Smooth muscle cell (in vitro differentiated cells): ENCODE data around the gene GTF3C5. TPM values are rescaled to one million over a fixed set of nuclear protein-coding genes. Genes with fewer than 3 reads are reported as not detected.

Source experiments
- DNase-seq: peaks from one replicate; lab custom pipeline; 2025; ENCODE audit not compliant: unreplicated experiment; lab: John Stamatoyannopoulos, UW
- H2AFZ ChIP-seq: fragments of 200-600 bp; sonication (generic); 2 replicates; pipeline ENCODE4 v1.6.0; 2016; ENCODE audit warnings: antibody characterized with exemption, low read depth, mild to moderate bottlenecking
- H3F3A ChIP-seq: fragments of 200-600 bp; sonication (generic); 2 replicates; pipeline ENCODE4 v1.6.0; 2017; ENCODE audit warnings: antibody characterized with exemption, low read depth
- H3K27ac ChIP-seq: fragments of 200-600 bp; sonication (generic); 2 replicates; pipeline ENCODE4 v1.5.1; 2016; ENCODE audit warnings: low read depth, mild to moderate bottlenecking
- H3K27me3 ChIP-seq: fragments of 200-600 bp; sonication (generic); 2 replicates; pipeline ENCODE4 v1.6.1; 2016; ENCODE audit warnings: low read depth, mild to moderate bottlenecking
- H3K36me3 ChIP-seq: fragments of 200-600 bp; sonication (generic); 2 replicates; pipeline ENCODE4 v1.5.1; 2016; ENCODE audit warnings: low read depth
- H3K4me1 ChIP-seq: fragments of 200-600 bp; sonication (generic); 2 replicates; pipeline ENCODE4 v1.5.1; 2016; ENCODE audit warnings: low read depth
- H3K4me2 ChIP-seq: fragments of 200-600 bp; sonication (generic); 2 replicates; pipeline ENCODE4 v1.6.0; 2016; ENCODE audit warnings: mild to moderate bottlenecking
- H3K4me3 ChIP-seq: fragments of 200-600 bp; sonication (generic); 2 replicates; pipeline ENCODE4 v1.5.1; 2016; ENCODE audit warnings: mild to moderate bottlenecking
- H3K79me2 ChIP-seq: fragments of 200-600 bp; sonication (generic); 2 replicates; pipeline ENCODE4 v1.6.0; 2016; ENCODE audit warnings: low read depth, mild to moderate bottlenecking
- H3K9ac ChIP-seq: fragments of 200-600 bp; sonication (generic); 2 replicates; pipeline ENCODE4 v1.6.0; 2016; ENCODE audit warnings: low read depth
- H3K9me3 ChIP-seq: fragments of 200-600 bp; sonication (generic); replicated peaks from 2 replicates; pipeline ENCODE4 v1.5.1; 2016; ENCODE audit warnings: low read depth
- H4K20me1 ChIP-seq: fragments of 200-600 bp; sonication (generic); 2 replicates; pipeline ENCODE4 v1.6.0; 2016; ENCODE audit warnings: low read depth
- WGBS: methylation state at CpG from one replicate; pipeline ENCODE4 v1.1.7; 2016; ENCODE audit warnings: low lambda C conversion rate; 5-methylcytosine and 5-hydroxymethylcytosine counted together
- polyA plus RNA-seq: library from polyadenylated mRNA; unstranded; fragments of >200 nt; fragmentation: Nextera tagmentation; extraction: Ambion mirVana; gene quantifications from 2 replicates; pipeline ENCODE4 v1.2.1, GENCODE V29; 2016
- total RNA-seq: library from RNA; depleted of rRNA; stranded (reverse); fragments of >200 nt; gene quantifications from 2 replicates; pipeline ENCODE4 v1.2.3, GENCODE V29; 2014
- TF ChIP-seq, protein P1 (sequence below): fragments of 200-600 bp; sonication (generic); IDR thresholded peaks from 2 replicates; pipeline ENCODE4 v1.5.1; 2017; ENCODE audit warnings: borderline replicate concordance, mild to moderate bottlenecking, antibody characterized with exemption; ENCODE audit not compliant: insufficient read depth, poor library complexity, severe bottlenecking

Gene GTF3C5
- total and polyA plus RNA-seq, 2 experiments from 2014 or later, result 44.2 to 59.0 TPM

DNA sequence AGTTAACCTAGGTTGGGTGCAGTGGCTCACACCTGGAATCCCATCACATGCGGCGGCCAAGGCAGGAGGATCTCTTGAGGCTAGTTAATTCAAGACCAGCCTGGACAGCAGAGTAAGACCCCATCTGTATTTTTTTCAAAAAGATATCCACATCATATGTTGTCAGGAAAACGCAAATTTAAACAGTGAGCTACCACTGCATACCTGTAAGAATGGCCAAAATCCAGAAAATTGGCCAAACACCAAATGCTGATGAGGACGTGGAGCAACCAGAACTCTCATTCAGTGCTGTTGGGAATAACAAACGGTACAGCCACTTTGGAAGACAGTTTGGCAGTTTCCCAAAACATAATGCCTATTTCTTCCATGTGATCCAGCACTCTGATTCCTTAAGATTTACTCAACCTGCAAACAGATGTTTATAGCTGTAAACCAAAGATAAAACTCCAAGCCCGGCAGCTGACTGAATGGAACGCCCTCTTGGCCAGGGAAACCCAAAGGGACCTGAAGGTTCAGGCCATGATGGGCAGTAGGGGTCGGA lies 43.4 kb downstream of the GTF3C5 start:
- peaks cover 13% of the 10 kb centered on the region for H3K4me1 ChIP-seq
- no peaks in the 10 kb centered on the region for H3K27me3 ChIP-seq
- H3F3A ChIP-seq, result peaks cover 14% of the 10 kb centered on the region
- no peaks in the 10 kb centered on the region for H4K20me1 ChIP-seq
- no peak overlapping the region for H3K4me3 ChIP-seq
- DNase-seq, result no peak
- H3K9me3 ChIP-seq, result no peaks in the 10 kb centered on the region
- H3K9ac ChIP-seq, result no peak overlapping the region
- H3K79me2 ChIP-seq, result no peaks in the 10 kb centered on the region
- TF ChIP-seq, protein P1, sequence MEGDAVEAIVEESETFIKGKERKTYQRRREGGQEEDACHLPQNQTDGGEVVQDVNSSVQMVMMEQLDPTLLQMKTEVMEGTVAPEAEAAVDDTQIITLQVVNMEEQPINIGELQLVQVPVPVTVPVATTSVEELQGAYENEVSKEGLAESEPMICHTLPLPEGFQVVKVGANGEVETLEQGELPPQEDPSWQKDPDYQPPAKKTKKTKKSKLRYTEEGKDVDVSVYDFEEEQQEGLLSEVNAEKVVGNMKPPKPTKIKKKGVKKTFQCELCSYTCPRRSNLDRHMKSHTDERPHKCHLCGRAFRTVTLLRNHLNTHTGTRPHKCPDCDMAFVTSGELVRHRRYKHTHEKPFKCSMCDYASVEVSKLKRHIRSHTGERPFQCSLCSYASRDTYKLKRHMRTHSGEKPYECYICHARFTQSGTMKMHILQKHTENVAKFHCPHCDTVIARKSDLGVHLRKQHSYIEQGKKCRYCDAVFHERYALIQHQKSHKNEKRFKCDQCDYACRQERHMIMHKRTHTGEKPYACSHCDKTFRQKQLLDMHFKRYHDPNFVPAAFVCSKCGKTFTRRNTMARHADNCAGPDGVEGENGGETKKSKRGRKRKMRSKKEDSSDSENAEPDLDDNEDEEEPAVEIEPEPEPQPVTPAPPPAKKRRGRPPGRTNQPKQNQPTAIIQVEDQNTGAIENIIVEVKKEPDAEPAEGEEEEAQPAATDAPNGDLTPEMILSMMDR, result no peak
- no peak overlapping the region for H2AFZ ChIP-seq
- peak overlapping the region; percentile 30 for H3K4me2 ChIP-seq
- 76% methylated on average over 8 of the region's 8 CpGs for WGBS
- no peak overlapping the region for H3K27ac ChIP-seq
- H3K36me3 ChIP-seq, result no peaks in the 10 kb centered on the region

DNA sequence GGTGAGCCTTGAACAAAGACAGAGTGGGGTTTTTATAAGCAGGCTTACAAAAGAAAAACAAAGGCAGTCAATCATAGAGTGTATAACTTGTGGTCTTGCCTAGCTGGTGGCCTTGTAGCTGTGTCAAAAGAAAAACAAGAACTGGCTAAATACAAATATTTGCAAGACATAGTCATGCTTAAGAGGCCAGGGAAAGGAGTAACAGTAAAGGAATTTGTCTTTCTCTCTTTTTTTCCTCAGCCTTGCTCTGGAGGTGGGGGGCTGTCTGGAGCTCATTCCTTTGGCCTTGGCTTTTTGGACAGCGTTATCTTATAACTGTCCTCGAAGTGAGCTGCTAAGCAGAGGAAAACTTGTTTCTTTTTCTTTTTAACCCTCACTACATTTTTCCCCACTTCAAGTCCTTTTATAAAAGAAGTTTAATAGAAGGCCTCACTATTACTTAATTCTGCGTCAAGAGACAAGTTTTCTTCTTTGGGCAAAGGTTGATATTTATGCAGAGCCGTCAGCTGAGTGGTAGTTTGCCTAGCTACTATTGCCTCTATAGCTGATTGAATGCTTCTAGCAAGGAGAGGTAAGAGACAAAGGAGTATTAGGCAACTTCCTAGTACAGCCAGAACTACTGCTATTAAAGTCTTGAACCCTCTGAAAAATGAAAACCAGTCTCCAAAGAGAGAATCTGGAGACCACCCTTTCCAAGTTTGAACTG lies 45.3 kb downstream of the GTF3C5 start:
- peak overlapping the region; percentile 72 for H3K27ac ChIP-seq
- no peak for DNase-seq
- H3K9ac ChIP-seq, result no peak overlapping the region
- H2AFZ ChIP-seq, result no peak overlapping the region
- peaks cover 13% of the 10 kb centered on the region for H3K4me1 ChIP-seq
- H3K9me3 ChIP-seq, result no peaks in the 10 kb centered on the region
- H3K36me3 ChIP-seq, result no peaks in the 10 kb centered on the region
- H3F3A ChIP-seq, result peaks cover 14% of the 10 kb centered on the region
- TF ChIP-seq, protein P1, result no peak
- no peaks in the 10 kb centered on the region for H3K79me2 ChIP-seq
- no peak overlapping the region for H3K4me3 ChIP-seq
- WGBS, result 29% methylated on average over 4 of the region's 4 CpGs
- H3K4me2 ChIP-seq, result peak overlapping the region; percentile 75
- no peaks in the 10 kb centered on the region for H3K27me3 ChIP-seq
- no peaks in the 10 kb centered on the region for H4K20me1 ChIP-seq

DNA sequence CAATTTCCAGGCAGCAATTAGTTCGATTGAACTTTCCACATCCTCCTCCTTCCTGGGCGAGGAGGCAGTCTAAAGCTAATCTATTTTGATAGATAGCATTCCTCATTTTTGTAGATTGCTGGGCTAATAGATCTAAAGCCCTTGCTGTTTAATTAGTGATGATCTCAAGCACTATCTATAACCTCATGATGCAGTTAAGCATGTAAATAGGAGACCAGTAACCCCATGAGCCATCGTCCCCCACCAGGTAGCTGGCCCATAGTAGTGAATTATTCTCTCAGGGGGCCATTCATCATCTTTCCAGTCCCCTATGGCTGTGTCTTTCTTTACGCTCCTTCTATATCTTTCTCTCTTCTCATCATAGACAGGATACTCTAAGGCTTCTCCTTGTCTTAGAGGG lies 45.9 kb downstream of the GTF3C5 start:
- WGBS, result 77% methylated on average over 4 of the region's 4 CpGs
- no peak overlapping the region for H3K9ac ChIP-seq
- peak overlapping the region; percentile 73 for H3K4me2 ChIP-seq

More for the DNA sequence above, 45.9 kb downstream of the GTF3C5 start:
- H3K27me3 ChIP-seq, result no peaks in the 10 kb centered on the region
- H3K36me3 ChIP-seq, result no peaks in the 10 kb centered on the region
- H3K4me1 ChIP-seq, result peaks cover 13% of the 10 kb centered on the region
- H3K4me3 ChIP-seq, result no peak overlapping the region
- H3K79me2 ChIP-seq, result no peaks in the 10 kb centered on the region
- H3F3A ChIP-seq, result peaks cover 14% of the 10 kb centered on the region
- H3K27ac ChIP-seq, result peak overlapping the region; percentile 72
- no peak for DNase-seq
- TF ChIP-seq, protein P1, result no peak
- no peaks in the 10 kb centered on the region for H3K9me3 ChIP-seq
- no peak overlapping the region for H2AFZ ChIP-seq
- no peaks in the 10 kb centered on the region for H4K20me1 ChIP-seq
